GM10248 (cell line): ENCODE results near the gene KLHL9.
A peak's percentile ranks its signal among the peaks of the same experiment; 100 is the strongest.

Source experiments
- CTCF ChIA-PET: fragments of 300-600 bp; sonication (Branson Sonifier 250); formaldehyde crosslinking; extraction: SDS; loops from one replicate; lab custom pipeline; 2021; ENCODE audit warnings: antibody characterized with exemption; lab: Yijun Ruan, JAX
- POLR2A ChIA-PET: fragments of 350-650 bp; sonication (Branson Sonifier 250); formaldehyde crosslinking; extraction: SDS; loops from one replicate; lab custom pipeline; 2020; ENCODE audit warnings: antibody characterized with exemption; lab: Yijun Ruan, JAX
- DNase-seq: peaks from one replicate; pipeline ENCODE4 v3.0.0; 2012; ENCODE audit errors: extremely low spot score
- TF ChIP-seq, protein P1 (sequence below): IDR thresholded peaks from 2 replicates; pipeline ENCODE4 v1.5.1; 2012; ENCODE audit warnings: mild to moderate bottlenecking, low read depth; ENCODE audit errors: extremely low read depth, missing control alignments, control extremely low read depth

Gene KLHL9

DNA sequence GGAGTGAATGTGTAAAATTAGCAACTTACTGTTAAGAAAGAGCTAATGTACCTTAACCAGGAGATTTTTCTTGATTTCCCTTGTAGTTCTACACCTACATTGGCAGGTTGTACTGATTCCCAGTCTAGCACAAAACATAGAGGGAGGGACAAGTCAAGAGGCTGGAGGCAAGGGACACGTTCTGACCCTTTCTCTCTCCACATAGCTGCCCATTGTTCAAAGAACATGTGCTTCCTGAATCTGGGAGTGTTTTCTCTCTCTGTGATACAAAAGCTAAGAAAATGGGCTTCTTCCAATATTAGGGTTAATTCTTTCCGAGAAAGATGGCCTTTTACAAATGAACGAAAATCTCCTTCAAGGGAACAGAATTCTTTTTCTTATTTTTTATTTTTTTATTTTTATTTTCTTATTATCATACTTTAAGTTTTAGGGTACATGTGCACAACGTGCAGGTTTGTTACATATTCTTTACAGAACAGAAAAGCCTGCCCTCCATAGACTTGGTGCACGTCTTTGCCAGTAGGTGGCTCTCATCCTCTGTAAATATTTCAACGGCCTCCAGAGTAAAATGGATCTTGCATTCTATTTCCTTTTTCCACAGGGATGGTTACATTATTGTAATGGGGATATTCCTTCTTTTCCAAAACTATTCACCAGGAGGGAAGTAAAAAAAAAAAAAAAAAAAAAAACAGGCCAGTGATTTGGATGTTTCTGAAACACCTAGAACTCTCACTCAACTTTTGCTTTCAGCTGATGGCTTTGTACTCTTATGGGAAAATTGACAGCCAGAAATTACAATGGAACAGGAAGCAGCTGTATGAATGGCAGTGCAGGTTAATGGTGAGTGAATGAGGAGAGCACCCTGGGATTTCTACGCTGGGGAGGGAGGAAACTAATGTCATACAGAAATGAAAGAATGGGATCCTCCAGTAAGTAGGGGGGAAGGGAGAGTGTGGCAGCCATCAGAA, 17.0 kb downstream of the KLHL9 start:
- TF ChIP-seq, protein P1, sequence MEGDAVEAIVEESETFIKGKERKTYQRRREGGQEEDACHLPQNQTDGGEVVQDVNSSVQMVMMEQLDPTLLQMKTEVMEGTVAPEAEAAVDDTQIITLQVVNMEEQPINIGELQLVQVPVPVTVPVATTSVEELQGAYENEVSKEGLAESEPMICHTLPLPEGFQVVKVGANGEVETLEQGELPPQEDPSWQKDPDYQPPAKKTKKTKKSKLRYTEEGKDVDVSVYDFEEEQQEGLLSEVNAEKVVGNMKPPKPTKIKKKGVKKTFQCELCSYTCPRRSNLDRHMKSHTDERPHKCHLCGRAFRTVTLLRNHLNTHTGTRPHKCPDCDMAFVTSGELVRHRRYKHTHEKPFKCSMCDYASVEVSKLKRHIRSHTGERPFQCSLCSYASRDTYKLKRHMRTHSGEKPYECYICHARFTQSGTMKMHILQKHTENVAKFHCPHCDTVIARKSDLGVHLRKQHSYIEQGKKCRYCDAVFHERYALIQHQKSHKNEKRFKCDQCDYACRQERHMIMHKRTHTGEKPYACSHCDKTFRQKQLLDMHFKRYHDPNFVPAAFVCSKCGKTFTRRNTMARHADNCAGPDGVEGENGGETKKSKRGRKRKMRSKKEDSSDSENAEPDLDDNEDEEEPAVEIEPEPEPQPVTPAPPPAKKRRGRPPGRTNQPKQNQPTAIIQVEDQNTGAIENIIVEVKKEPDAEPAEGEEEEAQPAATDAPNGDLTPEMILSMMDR, result peak; percentile 71
- ChIA-PET CTCF (interaction anchor here (0.7 to 4.0 kb wide), 20 partner anchors 8 to 453 kb away, joined by 3 to 19 read pairs (median 4); partner anchors contain the start of gene IFNA8), POLR2A (no interaction called here)
- DNase-seq, result peak; percentile 28

DNA sequence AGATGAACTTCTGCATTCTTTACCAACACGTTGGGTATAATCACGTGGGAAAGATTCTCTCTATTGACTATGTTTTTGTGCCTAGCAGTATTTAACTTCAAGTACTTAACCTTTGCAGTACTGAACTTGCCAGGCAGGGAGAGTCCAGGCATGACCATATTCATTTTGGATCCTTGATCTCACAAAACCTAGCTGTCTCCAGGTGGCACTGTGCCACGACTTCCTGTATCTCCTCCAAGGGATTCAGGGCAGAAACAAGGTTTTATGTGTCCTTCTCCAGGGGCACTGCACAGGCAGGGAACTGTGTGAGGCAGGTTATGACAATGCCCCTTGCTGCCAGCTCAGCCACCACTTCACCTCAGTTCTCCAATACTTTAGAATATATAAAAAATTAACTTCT, 18.3 kb downstream of the KLHL9 start:
- no peak for DNase-seq
- CTCF ChIA-PET, result interaction anchor here (0.7 to 4.0 kb wide), 5 partner anchors 9 to 79 kb away, joined by 3 to 19 read pairs (median 4); no protein-coding TSS in a partner anchor
- TF ChIP-seq, protein P1, result no peak
- POLR2A ChIA-PET, result no interaction called here

GRCh38 chr9:21316032-21316842, 19.0 kb downstream of the KLHL9 start:
- ChIA-PET CTCF (interaction anchor here (0.7 to 4.0 kb wide), 8 partner anchors 8 to 140 kb away, joined by 3 to 19 read pairs (median 4); partner anchors contain the start of gene IFNA8), POLR2A (no interaction called here)
- TF ChIP-seq, protein P1, result no peak
- no peak for DNase-seq

DNA sequence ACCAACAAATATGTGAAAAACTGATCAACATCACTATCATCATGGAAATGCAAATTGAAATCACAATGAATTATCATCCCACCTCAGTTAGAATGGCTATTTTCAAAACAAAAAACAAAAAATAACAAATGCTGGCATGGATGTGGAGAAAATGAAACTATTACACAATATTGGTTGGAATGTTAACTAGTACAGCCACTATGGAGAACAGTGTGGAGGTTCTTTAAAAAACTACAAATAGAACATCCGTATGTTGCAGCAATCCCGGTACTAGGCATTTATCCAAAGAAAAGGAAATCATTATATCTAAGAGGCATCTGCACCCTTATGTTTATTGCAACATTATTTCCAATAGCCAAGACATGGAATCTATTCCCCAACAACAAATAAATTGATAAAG, 21.1 kb downstream of the KLHL9 start:
- ChIA-PET CTCF (interaction anchor here (0.8 to 2.2 kb wide), 7 partner anchors 9 to 474 kb away, joined by 3 to 7 read pairs (median 5); no protein-coding TSS in a partner anchor), POLR2A (no interaction called here)
- DNase-seq, result no peak
- TF ChIP-seq, protein P1, result no peak

DNA sequence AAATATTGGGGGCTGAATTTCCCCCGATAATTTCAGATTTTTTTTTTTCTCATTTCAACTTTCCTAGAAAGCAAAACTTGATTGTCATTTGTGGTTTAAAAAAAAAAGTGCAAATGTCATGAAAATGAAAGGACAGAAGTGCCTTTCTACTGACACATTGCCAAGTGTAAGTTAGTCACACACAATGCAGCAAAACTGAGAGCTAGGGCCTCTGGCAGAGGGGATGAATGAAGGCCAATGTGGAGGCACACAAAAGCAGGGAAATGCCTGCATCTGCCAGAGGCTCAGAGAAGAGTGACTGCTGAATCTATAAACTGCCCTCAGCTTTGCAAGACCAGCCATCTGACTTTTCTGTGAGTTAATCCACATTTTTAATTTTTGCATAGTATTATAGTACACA, 23.3 kb downstream of the KLHL9 start:
- CTCF ChIA-PET, result interaction anchor here (1.7 kb wide), 1 partner anchor 8 kb away, joined by 4 read pairs; no protein-coding TSS in a partner anchor
- TF ChIP-seq, protein P1, result no peak
- POLR2A ChIA-PET, result no interaction called here
- no peak for DNase-seq

DNA sequence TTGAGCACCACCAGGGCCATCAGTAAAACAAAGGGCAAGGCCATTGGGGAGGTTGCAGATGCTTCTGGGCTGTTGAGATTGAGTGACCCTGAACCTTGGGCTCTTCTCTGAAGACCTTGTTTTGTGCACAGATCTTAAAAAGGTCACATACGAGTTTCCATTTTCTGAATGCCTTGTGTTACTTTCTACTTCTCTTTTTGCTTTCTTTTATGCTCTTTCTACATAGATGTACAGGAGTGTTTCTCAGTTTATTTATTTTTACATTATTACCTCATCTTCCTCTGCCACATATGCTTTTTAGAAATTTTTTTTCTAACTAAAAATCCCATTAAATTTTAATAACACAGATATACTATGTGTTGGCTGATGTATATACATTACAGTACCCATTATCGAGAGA, 30.0 kb downstream of the KLHL9 start, which contains the start of gene IFNA5:
Gene IFNA5, minus strand, starts transcription at position 101 of the 400 bp plus-strand sequence. Its CDS starts 57 bp downstream, at position 44.
- TF ChIP-seq, protein P1, result no peak
- no peak for DNase-seq
- ChIA-PET POLR2A (no interaction called here), CTCF (no interaction called here)
